ENCODE data around the gene ADSS1.
A peak's percentile ranks its signal among the peaks of the same experiment; 100 is the strongest.

Gene ADSS1

GRCh38 chr14:104689109-104689880 lies 34.7 kb upstream of the ADSS1 start, which contains the start of gene INF2:
Gene INF2, plus strand, starts transcription at chr14:104689618. Its CDS starts 11,748 bp downstream, at chr14:104701366.
- no peak for TF ChIP-seq CTCF (IDR thresholded peaks at IDR 0.05; ENCODE audit: low read depth, low read length, missing control alignments)
- H3K4me3 ChIP-seq (ENCODE audit: low read depth, low read length) = peak within 1 kb of the TSS; percentile 59
- DNase-seq (ENCODE audit: low read depth) = no peak

- no peak for DNase-seq (ENCODE audit: low read depth)
- peak overlapping the region; percentile 59 for H3K4me3 ChIP-seq (ENCODE audit: low read depth, low read length)
- no peak for TF ChIP-seq CTCF (IDR thresholded peaks at IDR 0.05; ENCODE audit: low read depth, low read length, missing control alignments)
Measured at GRCh38 chr14:104689881-104690711, 33.9 kb upstream of the ADSS1 start.

GRCh38 chr14:104690861-104691455 lies 33.1 kb upstream of the ADSS1 start:
- peak overlapping the region; percentile 59 for H3K4me3 ChIP-seq (ENCODE audit: low read depth, low read length)

GRCh38 chr14:104691546-104692260 lies 32.3 kb upstream of the ADSS1 start:
- no peak for TF ChIP-seq CTCF (IDR thresholded peaks at IDR 0.05; ENCODE audit: low read depth, low read length, missing control alignments)
- no peak for DNase-seq (ENCODE audit: low read depth)
- H3K4me3 ChIP-seq (ENCODE audit: low read depth, low read length) = no peak overlapping the region

More at GRCh38 chr14:104690861-104691455, 33.1 kb upstream of the ADSS1 start:
- no peak for TF ChIP-seq CTCF (IDR thresholded peaks at IDR 0.05; ENCODE audit: low read depth, low read length, missing control alignments)
- no peak for DNase-seq (ENCODE audit: low read depth)

- DNase-seq (ENCODE audit: low read depth) = no peak
- H3K4me3 ChIP-seq (ENCODE audit: low read depth, low read length) = no peak overlapping the region
- no peak for TF ChIP-seq CTCF (IDR thresholded peaks at IDR 0.05; ENCODE audit: low read depth, low read length, missing control alignments)
Measured at GRCh38 chr14:104692261-104692938, 31.6 kb upstream of the ADSS1 start.

GRCh38 chr14:104692939-104693315 lies 31.1 kb upstream of the ADSS1 start:
- H3K4me3 ChIP-seq (ENCODE audit: low read depth, low read length) = no peak overlapping the region
- no peak for TF ChIP-seq CTCF (IDR thresholded peaks at IDR 0.05; ENCODE audit: low read depth, low read length, missing control alignments)
- DNase-seq (ENCODE audit: low read depth) = no peak

All from GM12864 (cell line).